K562 (cell line): ENCODE data around the gene MXD3. TPM values are rescaled to one million over a fixed set of nuclear protein-coding genes. Genes with fewer than 3 reads are reported as not detected.

ENCODE experiments used
- CBX8 ChIP-seq: fragments of 200-600 bp; sonication (generic); IDR thresholded peaks from 2 replicates; pipeline ENCODE4 v1.6.1; 2012; ENCODE audit warnings: borderline replicate concordance, mixed run types, low read depth, mild to moderate bottlenecking, moderate library complexity, mixed read lengths, low read length, control low read depth, inconsistent platforms; ENCODE audit not compliant: poor library complexity, severe bottlenecking; ENCODE audit errors: extremely low read depth
- FOXM1 ChIP-seq, 2 experiments: fragments of 450-650 bp in 1 of 2; sonication (generic) in 1 of 2; formaldehyde crosslinking in 1 of 2; IDR thresholded peaks; 2 replicates each; pipeline versions ENCODE4 v1.6.1 to v1.9.0; 2017 to 2022; ENCODE audit warnings: low read depth in 2 of 2, mild to moderate bottlenecking in 2 of 2, missing genetic modification reagents in 1 of 2, moderate library complexity in 1 of 2
- KDM1A ChIP-seq, 2 experiments: fragments of 450-650 bp; IDR thresholded peaks; 2 replicates each; pipeline ENCODE4 v1.6.1; 2016; ENCODE audit warnings: mild to moderate bottlenecking in 2 of 2
- KLF6 ChIP-seq: fragments of 250-450 bp; sonication (Bioruptor Pico); IDR thresholded peaks from 2 replicates; pipeline ENCODE4 v1.4.0; 2020; ENCODE audit warnings: mild to moderate bottlenecking, moderate library complexity, borderline replicate concordance
- NCOA4 ChIP-seq: fragments of 450-650 bp; IDR thresholded peaks from 2 replicates; pipeline ENCODE4 v1.6.1; 2018; ENCODE audit warnings: mild to moderate bottlenecking; ENCODE audit not compliant: partially characterized antibody
- PHF21A ChIP-seq: fragments of 450-650 bp; IDR thresholded peaks from 2 replicates; pipeline ENCODE4 v1.6.1; 2017; ENCODE audit warnings: low read depth, borderline replicate concordance
- TBP ChIP-seq: optimal IDR thresholded peaks from 2 replicates; pipeline ENCODE3; 2011; ENCODE audit warnings: low read depth, low read length, improper control_type of control experiment
- ZNF324 ChIP-seq: fragments of 250-450 bp; sonication (Bioruptor Pico); IDR thresholded peaks from 2 replicates; pipeline ENCODE4 v1.4.0; 2020; ENCODE audit warnings: mild to moderate bottlenecking
- ZNF347 ChIP-seq: fragments of 450-650 bp; formaldehyde crosslinking; IDR thresholded peaks from 2 replicates; pipeline ENCODE4 v1.4.0; 2020; ENCODE audit warnings: low read depth, mild to moderate bottlenecking, moderate library complexity
- polyA plus RNA-seq, 8 experiments: library from polyadenylated mRNA; depleted of rRNA in 4 of 8; stranded (reverse) in 5 of 8; unstranded in 3 of 8; fragments of >200 nt; fragmentation: Nextera tagmentation in 2 of 8; fragmentation: Illumina TruSeq in 1 of 8; extraction: Ambion mirVana in 2 of 8; extraction: Trizol in 1 of 8; gene quantifications; 2 replicates each; pipeline versions ENCODE4 v1.2.1 to v1.2.3, GENCODE V29; 2011 to 2014; ENCODE audit warnings: inconsistent platforms in 1 of 8, missing spikeins in 1 of 8
- total RNA-seq, 7 experiments: library from RNA; depleted of rRNA in 6 of 7; stranded (reverse); fragments of >200 nt in 6 of 7; fragmentation: Illumina TruSeq in 2 of 7; extraction: Trizol in 2 of 7; gene quantifications; 2 replicates each; pipeline versions ENCODE4 v1.2.1 to v1.2.3, GENCODE V29; 2011 to 2021; ENCODE audit warnings: low replicate concordance in 1 of 7
- TF ChIP-seq, protein P1 (sequence below): sonication (generic); formaldehyde crosslinking; IDR thresholded peaks from 2 replicates; pipeline ENCODE4 v1.8.1; 2023; ENCODE audit warnings: missing genetic modification reagents, mild to moderate bottlenecking, borderline replicate concordance
- TF ChIP-seq, protein P2 (sequence below): fragments of 250-450 bp; sonication (Bioruptor Pico); IDR thresholded peaks from 2 replicates; pipeline ENCODE4 v1.4.0; 2020
- TF ChIP-seq, protein P3 (sequence below): sonication (generic); formaldehyde crosslinking; IDR thresholded peaks from 2 replicates; pipeline ENCODE4 v1.9.0; 2022; ENCODE audit warnings: mild to moderate bottlenecking, missing genetic modification reagents
- TF ChIP-seq, protein P4 (sequence below): sonication (generic); formaldehyde crosslinking; IDR thresholded peaks from 2 replicates; pipeline ENCODE4 v1.8.0; 2022; ENCODE audit warnings: missing genetic modification reagents, mild to moderate bottlenecking, moderate library complexity, borderline replicate concordance

The MXD3 gene
- total and polyA plus RNA-seq, 9 of the 15 experiments (the other 6 are each of a cell fraction or from before 2014, with no cell fraction given), result 0.28 to 24.8 (median 4.5) TPM

DNA sequence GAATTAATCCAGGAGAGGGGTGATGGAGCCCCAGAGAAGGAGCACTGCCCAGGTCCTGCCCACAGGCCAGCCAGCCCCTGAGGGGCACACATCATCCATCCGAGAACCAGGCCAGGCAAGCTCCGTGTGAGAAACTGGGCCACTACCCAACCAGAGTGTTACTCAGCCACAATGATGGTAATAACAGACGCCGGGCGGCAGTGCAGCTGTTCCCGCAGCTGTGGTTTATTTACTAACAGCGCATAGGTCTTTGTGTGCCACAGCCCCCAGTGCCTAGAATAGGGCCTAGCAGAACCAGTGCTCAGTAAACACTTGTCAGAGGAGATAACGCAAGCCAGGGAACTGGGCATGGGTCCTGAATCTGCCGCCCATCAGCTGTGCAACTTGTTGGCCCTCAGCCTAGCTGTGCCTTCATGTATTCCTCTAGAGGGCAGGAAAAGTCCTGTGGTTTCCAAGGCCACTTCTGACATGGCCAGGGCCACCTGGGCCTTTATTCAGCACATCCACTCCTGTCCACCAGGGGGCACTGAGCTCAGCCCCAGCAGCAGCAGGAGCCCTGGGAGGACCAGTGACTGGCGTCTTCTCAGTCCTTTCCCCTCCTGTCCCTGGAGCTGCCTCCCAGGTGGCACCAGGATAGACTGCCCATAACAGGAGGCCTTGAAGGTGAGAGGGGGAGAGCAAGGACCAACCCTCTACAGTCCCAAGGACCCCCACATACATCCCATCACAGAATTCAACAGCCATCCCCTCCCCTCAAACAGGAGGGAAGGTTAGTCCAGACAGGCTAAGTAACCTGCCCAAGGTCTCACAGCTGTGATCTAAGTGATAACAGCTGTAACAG lies 2.1 kb downstream of the MXD3 start (continued):
- no peak for TF ChIP-seq FOXM1 (IDR thresholded peaks at IDR 0.05; ENCODE audit: low read depth)
- TF ChIP-seq FOXM1 (CRISPR knock-in tag; IDR thresholded peaks at IDR 0.05; ENCODE audit: low read depth), result no peak
- TF ChIP-seq TBP, result peak; percentile 20
- TF ChIP-seq, protein P1, sequence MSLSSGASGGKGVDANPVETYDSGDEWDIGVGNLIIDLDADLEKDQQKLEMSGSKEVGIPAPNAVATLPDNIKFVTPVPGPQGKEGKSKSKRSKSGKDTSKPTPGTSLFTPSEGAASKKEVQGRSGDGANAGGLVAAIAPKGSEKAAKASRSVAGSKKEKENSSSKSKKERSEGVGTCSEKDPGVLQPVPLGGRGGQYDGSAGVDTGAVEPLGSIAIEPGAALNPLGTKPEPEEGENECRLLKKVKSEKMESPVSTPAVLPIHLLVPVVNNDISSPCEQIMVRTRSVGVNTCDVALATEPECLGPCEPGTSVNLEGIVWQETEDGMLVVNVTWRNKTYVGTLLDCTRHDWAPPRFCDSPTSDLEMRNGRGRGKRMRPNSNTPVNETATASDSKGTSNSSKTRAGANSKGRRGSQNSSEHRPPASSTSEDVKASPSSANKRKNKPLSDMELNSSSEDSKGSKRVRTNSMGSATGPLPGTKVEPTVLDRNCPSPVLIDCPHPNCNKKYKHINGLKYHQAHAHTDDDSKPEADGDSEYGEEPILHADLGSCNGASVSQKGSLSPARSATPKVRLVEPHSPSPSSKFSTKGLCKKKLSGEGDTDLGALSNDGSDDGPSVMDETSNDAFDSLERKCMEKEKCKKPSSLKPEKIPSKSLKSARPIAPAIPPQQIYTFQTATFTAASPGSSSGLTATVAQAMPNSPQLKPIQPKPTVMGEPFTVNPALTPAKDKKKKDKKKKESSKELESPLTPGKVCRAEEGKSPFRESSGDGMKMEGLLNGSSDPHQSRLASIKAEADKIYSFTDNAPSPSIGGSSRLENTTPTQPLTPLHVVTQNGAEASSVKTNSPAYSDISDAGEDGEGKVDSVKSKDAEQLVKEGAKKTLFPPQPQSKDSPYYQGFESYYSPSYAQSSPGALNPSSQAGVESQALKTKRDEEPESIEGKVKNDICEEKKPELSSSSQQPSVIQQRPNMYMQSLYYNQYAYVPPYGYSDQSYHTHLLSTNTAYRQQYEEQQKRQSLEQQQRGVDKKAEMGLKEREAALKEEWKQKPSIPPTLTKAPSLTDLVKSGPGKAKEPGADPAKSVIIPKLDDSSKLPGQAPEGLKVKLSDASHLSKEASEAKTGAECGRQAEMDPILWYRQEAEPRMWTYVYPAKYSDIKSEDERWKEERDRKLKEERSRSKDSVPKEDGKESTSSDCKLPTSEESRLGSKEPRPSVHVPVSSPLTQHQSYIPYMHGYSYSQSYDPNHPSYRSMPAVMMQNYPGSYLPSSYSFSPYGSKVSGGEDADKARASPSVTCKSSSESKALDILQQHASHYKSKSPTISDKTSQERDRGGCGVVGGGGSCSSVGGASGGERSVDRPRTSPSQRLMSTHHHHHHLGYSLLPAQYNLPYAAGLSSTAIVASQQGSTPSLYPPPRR (CRISPR knock-in tag), result no peak
- TF ChIP-seq, protein P2, sequence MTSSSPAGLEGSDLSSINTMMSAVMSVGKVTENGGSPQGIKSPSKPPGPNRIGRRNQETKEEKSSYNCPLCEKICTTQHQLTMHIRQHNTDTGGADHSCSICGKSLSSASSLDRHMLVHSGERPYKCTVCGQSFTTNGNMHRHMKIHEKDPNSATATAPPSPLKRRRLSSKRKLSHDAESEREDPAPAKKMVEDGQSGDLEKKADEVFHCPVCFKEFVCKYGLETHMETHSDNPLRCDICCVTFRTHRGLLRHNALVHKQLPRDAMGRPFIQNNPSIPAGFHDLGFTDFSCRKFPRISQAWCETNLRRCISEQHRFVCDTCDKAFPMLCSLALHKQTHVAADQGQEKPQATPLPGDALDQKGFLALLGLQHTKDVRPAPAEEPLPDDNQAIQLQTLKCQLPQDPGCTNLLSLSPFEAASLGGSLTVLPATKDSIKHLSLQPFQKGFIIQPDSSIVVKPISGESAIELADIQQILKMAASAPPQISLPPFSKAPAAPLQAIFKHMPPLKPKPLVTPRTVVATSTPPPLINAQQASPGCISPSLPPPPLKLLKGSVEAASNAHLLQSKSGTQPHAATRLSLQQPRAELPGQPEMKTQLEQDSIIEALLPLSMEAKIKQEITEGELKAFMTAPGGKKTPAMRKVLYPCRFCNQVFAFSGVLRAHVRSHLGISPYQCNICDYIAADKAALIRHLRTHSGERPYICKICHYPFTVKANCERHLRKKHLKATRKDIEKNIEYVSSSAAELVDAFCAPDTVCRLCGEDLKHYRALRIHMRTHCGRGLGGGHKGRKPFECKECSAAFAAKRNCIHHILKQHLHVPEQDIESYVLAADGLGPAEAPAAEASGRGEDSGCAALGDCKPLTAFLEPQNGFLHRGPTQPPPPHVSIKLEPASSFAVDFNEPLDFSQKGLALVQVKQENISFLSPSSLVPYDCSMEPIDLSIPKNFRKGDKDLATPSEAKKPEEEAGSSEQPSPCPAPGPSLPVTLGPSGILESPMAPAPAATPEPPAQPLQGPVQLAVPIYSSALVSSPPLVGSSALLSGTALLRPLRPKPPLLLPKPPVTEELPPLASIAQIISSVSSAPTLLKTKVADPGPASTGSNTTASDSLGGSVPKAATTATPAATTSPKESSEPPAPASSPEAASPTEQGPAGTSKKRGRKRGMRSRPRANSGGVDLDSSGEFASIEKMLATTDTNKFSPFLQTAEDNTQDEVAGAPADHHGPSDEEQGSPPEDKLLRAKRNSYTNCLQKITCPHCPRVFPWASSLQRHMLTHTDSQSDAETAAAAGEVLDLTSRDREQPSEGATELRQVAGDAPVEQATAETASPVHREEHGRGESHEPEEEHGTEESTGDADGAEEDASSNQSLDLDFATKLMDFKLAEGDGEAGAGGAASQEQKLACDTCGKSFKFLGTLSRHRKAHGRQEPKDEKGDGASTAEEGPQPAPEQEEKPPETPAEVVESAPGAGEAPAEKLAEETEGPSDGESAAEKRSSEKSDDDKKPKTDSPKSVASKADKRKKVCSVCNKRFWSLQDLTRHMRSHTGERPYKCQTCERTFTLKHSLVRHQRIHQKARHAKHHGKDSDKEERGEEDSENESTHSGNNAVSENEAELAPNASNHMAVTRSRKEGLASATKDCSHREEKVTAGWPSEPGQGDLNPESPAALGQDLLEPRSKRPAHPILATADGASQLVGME (CRISPR knock-in tag), result no peak
- TF ChIP-seq, protein P3, sequence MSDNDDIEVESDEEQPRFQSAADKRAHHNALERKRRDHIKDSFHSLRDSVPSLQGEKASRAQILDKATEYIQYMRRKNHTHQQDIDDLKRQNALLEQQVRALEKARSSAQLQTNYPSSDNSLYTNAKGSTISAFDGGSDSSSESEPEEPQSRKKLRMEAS (CRISPR knock-in tag), result 0 out of 2 replicates have a peak, but pooled peaks have one; percentile 56
- no peak for TF ChIP-seq ZNF324
- TF ChIP-seq ZNF347 (CRISPR knock-in tag), result no peak
- TF ChIP-seq, protein P4, sequence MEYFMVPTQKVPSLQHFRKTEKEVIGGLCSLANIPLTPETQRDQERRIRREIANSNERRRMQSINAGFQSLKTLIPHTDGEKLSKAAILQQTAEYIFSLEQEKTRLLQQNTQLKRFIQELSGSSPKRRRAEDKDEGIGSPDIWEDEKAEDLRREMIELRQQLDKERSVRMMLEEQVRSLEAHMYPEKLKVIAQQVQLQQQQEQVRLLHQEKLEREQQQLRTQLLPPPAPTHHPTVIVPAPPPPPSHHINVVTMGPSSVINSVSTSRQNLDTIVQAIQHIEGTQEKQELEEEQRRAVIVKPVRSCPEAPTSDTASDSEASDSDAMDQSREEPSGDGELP, result peak; percentile 91
- TF ChIP-seq PHF21A, result no peak
- no peak for TF ChIP-seq NCOA4
- TF ChIP-seq KLF6 (CRISPR knock-in tag), result no peak
- no peak for TF ChIP-seq KDM1A (IDR thresholded peaks at IDR 0.05)
- TF ChIP-seq CBX8, result no peak
